Smooth muscle cell (in vitro differentiated cells): ENCODE data around the gene CCDC24. TPM values are rescaled to one million over a fixed set of nuclear protein-coding genes. Genes with fewer than 3 reads are reported as not detected.

Experiments used
- DNase-seq: peaks from one replicate; lab custom pipeline; 2025; ENCODE audit not compliant: unreplicated experiment; lab: John Stamatoyannopoulos, UW
- H2AFZ ChIP-seq: fragments of 200-600 bp; sonication (generic); 2 replicates; pipeline ENCODE4 v1.6.0; 2016; ENCODE audit warnings: antibody characterized with exemption, low read depth, mild to moderate bottlenecking
- H3F3A ChIP-seq: fragments of 200-600 bp; sonication (generic); 2 replicates; pipeline ENCODE4 v1.6.0; 2017; ENCODE audit warnings: antibody characterized with exemption, low read depth
- H3K27ac ChIP-seq: fragments of 200-600 bp; sonication (generic); 2 replicates; pipeline ENCODE4 v1.5.1; 2016; ENCODE audit warnings: low read depth, mild to moderate bottlenecking
- H3K27me3 ChIP-seq: fragments of 200-600 bp; sonication (generic); 2 replicates; pipeline ENCODE4 v1.6.1; 2016; ENCODE audit warnings: low read depth, mild to moderate bottlenecking
- H3K36me3 ChIP-seq: fragments of 200-600 bp; sonication (generic); 2 replicates; pipeline ENCODE4 v1.5.1; 2016; ENCODE audit warnings: low read depth
- H3K4me1 ChIP-seq: fragments of 200-600 bp; sonication (generic); 2 replicates; pipeline ENCODE4 v1.5.1; 2016; ENCODE audit warnings: low read depth
- H3K4me2 ChIP-seq: fragments of 200-600 bp; sonication (generic); 2 replicates; pipeline ENCODE4 v1.6.0; 2016; ENCODE audit warnings: mild to moderate bottlenecking
- H3K4me3 ChIP-seq: fragments of 200-600 bp; sonication (generic); 2 replicates; pipeline ENCODE4 v1.5.1; 2016; ENCODE audit warnings: mild to moderate bottlenecking
- H3K79me2 ChIP-seq: fragments of 200-600 bp; sonication (generic); 2 replicates; pipeline ENCODE4 v1.6.0; 2016; ENCODE audit warnings: low read depth, mild to moderate bottlenecking
- H3K9ac ChIP-seq: fragments of 200-600 bp; sonication (generic); 2 replicates; pipeline ENCODE4 v1.6.0; 2016; ENCODE audit warnings: low read depth
- H3K9me3 ChIP-seq: fragments of 200-600 bp; sonication (generic); replicated peaks from 2 replicates; pipeline ENCODE4 v1.5.1; 2016; ENCODE audit warnings: low read depth
- H4K20me1 ChIP-seq: fragments of 200-600 bp; sonication (generic); 2 replicates; pipeline ENCODE4 v1.6.0; 2016; ENCODE audit warnings: low read depth
- WGBS: methylation state at CpG from one replicate; pipeline ENCODE4 v1.1.7; 2016; ENCODE audit warnings: low lambda C conversion rate; 5-methylcytosine and 5-hydroxymethylcytosine counted together
- polyA plus RNA-seq: library from polyadenylated mRNA; unstranded; fragments of >200 nt; fragmentation: Nextera tagmentation; extraction: Ambion mirVana; gene quantifications from 2 replicates; pipeline ENCODE4 v1.2.1, GENCODE V29; 2016
- total RNA-seq: library from RNA; depleted of rRNA; stranded (reverse); fragments of >200 nt; gene quantifications from 2 replicates; pipeline ENCODE4 v1.2.3, GENCODE V29; 2014
- TF ChIP-seq, protein P1 (sequence below): fragments of 200-600 bp; sonication (generic); IDR thresholded peaks from 2 replicates; pipeline ENCODE4 v1.5.1; 2017; ENCODE audit warnings: borderline replicate concordance, mild to moderate bottlenecking, antibody characterized with exemption; ENCODE audit not compliant: insufficient read depth, poor library complexity, severe bottlenecking

The CCDC24 gene
- total and polyA plus RNA-seq, 2 experiments from 2014 or later, result 6.5 to 11.4 TPM

DNA sequence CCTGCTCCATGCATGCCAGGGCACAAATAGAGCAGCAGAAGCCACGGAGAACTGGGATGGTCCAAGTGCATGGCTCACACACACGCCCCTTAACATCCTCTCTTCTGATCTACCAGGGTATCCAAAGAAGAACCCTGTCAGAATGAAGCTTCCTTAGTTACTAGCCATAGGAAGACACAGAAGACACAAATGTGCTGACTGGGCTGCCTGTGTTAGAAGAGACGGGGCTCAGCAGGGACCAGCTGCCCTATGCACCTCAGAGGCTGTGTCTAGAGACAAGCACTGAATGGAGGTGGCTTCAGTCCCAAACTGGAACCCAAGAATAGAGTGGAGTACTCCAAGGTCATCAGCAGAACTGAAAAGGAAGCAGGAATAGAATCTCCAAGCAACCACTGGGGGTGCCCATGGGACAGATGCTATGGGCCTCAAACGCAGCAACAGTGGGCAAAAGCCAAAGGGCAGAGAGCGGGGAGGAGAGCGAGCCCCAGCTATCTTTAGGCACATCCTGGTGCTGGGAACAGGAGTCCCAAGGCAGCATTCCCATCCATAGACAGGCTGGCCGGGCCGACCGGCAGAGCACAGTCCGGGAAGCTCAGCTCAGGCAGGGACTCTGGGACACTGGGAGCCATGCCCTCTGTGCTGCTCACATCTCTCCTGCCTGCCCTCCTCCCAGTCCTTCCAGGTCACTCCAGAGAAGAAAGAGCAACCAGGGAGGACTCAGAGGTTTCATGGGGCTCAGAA is 30.4 kb downstream of the CCDC24 start:
- Histone ChIP-seq H3K4me2 (no peak overlapping the region), H3K27me3 (no peaks in the 10 kb centered on the region), H3K4me3 (no peak overlapping the region), H3K79me2 (peaks cover 3% of the 10 kb centered on the region), H2AFZ (no peak overlapping the region), H3F3A (no peaks in the 10 kb centered on the region), H3K9ac (no peak overlapping the region), H4K20me1 (no peaks in the 10 kb centered on the region), H3K36me3 (no peaks in the 10 kb centered on the region), H3K9me3 (no peaks in the 10 kb centered on the region), H3K27ac (no peak overlapping the region), H3K4me1 (no peaks in the 10 kb centered on the region)
- 93% methylated on average over 10 of the region's 10 CpGs for WGBS
- TF ChIP-seq, protein P1, sequence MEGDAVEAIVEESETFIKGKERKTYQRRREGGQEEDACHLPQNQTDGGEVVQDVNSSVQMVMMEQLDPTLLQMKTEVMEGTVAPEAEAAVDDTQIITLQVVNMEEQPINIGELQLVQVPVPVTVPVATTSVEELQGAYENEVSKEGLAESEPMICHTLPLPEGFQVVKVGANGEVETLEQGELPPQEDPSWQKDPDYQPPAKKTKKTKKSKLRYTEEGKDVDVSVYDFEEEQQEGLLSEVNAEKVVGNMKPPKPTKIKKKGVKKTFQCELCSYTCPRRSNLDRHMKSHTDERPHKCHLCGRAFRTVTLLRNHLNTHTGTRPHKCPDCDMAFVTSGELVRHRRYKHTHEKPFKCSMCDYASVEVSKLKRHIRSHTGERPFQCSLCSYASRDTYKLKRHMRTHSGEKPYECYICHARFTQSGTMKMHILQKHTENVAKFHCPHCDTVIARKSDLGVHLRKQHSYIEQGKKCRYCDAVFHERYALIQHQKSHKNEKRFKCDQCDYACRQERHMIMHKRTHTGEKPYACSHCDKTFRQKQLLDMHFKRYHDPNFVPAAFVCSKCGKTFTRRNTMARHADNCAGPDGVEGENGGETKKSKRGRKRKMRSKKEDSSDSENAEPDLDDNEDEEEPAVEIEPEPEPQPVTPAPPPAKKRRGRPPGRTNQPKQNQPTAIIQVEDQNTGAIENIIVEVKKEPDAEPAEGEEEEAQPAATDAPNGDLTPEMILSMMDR, result no peak
- no peak for DNase-seq

- Histone ChIP-seq H3K4me2 (no peak overlapping the region), H3K27me3 (no peaks in the 10 kb centered on the region), H3K36me3 (no peaks in the 10 kb centered on the region), H2AFZ (no peak overlapping the region), H3K79me2 (peaks cover 25% of the 10 kb centered on the region), H3K4me3 (no peak overlapping the region), H3K9me3 (no peaks in the 10 kb centered on the region), H3K4me1 (peaks cover 3% of the 10 kb centered on the region), H3K9ac (no peak overlapping the region), H3F3A (no peaks in the 10 kb centered on the region), H3K27ac (no peak overlapping the region), H4K20me1 (no peaks in the 10 kb centered on the region)
- DNase-seq, result no peak
- 94% methylated on average over 14 of the region's 14 CpGs for WGBS
- TF ChIP-seq, protein P1, result no peak
These were observed 32.9 kb downstream of the CCDC24 start for GRCh38 chr1:44024031-44024902.

DNA sequence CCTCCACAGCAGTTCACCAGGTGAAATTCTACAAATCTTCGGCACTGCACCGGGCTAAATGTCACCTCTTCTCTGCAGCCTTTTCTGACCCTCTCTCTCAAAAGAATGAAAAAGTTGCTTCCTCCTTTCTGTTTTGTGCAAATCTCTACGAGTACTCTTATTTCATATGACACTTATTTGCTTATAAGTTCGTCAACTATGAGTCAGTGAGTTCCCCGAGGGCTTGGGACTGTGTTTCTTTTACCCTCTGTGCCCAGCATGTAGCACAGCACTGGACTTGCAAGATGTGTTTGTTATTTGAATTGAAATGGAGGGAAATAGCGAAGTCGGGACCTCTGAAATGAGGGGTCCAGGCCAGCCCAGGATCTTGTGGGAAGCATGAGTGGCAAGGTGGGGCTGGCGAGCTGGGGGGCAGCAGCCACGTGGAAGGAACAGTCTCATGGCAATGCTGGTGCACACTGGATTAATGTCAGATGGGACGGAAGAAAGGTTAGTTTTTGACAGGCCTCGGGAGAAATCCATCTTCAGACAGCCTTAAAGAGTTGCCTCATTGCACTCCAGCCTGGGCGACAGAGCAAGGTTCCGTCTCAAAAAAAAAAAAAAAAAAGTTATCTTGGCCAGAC is 33.6 kb downstream of the CCDC24 start:
- no peaks in the 10 kb centered on the region for H4K20me1 ChIP-seq
- no peak overlapping the region for H2AFZ ChIP-seq
- H3K36me3 ChIP-seq, result no peaks in the 10 kb centered on the region
- H3K4me1 ChIP-seq, result peaks cover 5% of the 10 kb centered on the region
- no peak for DNase-seq
- H3K9me3 ChIP-seq, result no peaks in the 10 kb centered on the region
- H3K79me2 ChIP-seq, result peaks cover 25% of the 10 kb centered on the region
- TF ChIP-seq, protein P1, result no peak
- H3K4me2 ChIP-seq, result no peak overlapping the region
- H3K27ac ChIP-seq, result no peak overlapping the region
- no peak overlapping the region for H3K4me3 ChIP-seq
- H3K27me3 ChIP-seq, result no peaks in the 10 kb centered on the region
- no peak overlapping the region for H3K9ac ChIP-seq
- no peaks in the 10 kb centered on the region for H3F3A ChIP-seq
- 91% methylated on average over 12 of the region's 13 CpGs for WGBS
